B cell (primary cell): ENCODE results near the gene FADS2. TPM values are rescaled to one million over a fixed set of nuclear protein-coding genes. Genes with fewer than 3 reads are reported as not detected.

Source experiments
- ATAC-seq: fragments of 200-7000 bp; cut with Tn5 transposase; one replicate; pipeline ENCODE4 v1.10.0; 2021; ENCODE audit warnings: low read depth, mild to moderate bottlenecking, moderate number of reproducible peaks, moderate library complexity
- CTCF ChIA-PET: fragments of 350-600 bp; sonication (Branson Sonifier 250); formaldehyde crosslinking; loops from one replicate; lab custom pipeline; 2021; ENCODE audit warnings: antibody characterized with exemption, inconsistent platforms; lab: Charles Lee
- POLR2A ChIA-PET: fragments of 350-600 bp; sonication (Branson Sonifier 250); formaldehyde crosslinking; loops from one replicate; lab custom pipeline; 2021; ENCODE audit warnings: antibody characterized with exemption; lab: Charles Lee
- DNase-seq: peaks from one replicate; pipeline ENCODE4 v3.0.0; 2013
- H2AFZ ChIP-seq: 2 replicates; pipeline ENCODE4 v1.6.1; 2012; ENCODE audit warnings: mild to moderate bottlenecking, low read depth, low read length; ENCODE audit not compliant: insufficient read depth, poor library complexity, severe bottlenecking
- H3K27ac ChIP-seq, 2 donors: 1 replicate in 1 of 2; 2 replicates in 1 of 2; pipeline ENCODE4 v1.5.1; 2012 to 2013; ENCODE audit warnings: low read length in 2 of 2, mild to moderate bottlenecking in 2 of 2, moderate library complexity in 1 of 2
- H3K27me3 ChIP-seq, 4 experiments: fragments of 200-600 bp in 1 of 4; sonication (generic) in 1 of 4; replicated peaks in 1 of 4; 1 replicate in 2 of 4; 2 replicates in 2 of 4; pipeline versions ENCODE4 v1.6.1 to v1.7.0; 2013 to 2016; ENCODE audit warnings: low read length in 3 of 4, mild to moderate bottlenecking in 2 of 4, mixed read lengths in 1 of 4, moderate library complexity in 1 of 4; ENCODE audit not compliant: insufficient read depth in 4 of 4, control insufficient read depth in 3 of 4; ENCODE audit errors: control extremely low read depth in 1 of 4
- H3K36me3 ChIP-seq, 2 experiments: replicated peaks in 1 of 2; 1 replicate in 1 of 2; 2 replicates in 1 of 2; pipeline versions ENCODE4 v1.6.1 to v1.7.1; 2013; ENCODE audit warnings: low read length in 1 of 2; ENCODE audit not compliant: insufficient read depth in 2 of 2, control insufficient read depth in 1 of 2; ENCODE audit errors: control extremely low read depth in 1 of 2, extremely low read depth in 1 of 2
- H3K4me1 ChIP-seq, 2 donors: fragments of 200-600 bp in 1 of 2; sonication (generic) in 1 of 2; 1 replicate in 1 of 2; 2 replicates in 1 of 2; pipeline versions ENCODE4 v1.5.1 to v1.6.1; 2013 to 2017; ENCODE audit warnings: low read length in 2 of 2; ENCODE audit not compliant: control insufficient read depth in 2 of 2, insufficient read depth in 2 of 2
- H3K4me2 ChIP-seq: replicated peaks from 2 replicates; pipeline ENCODE3; 2012; ENCODE audit warnings: mild to moderate bottlenecking, low read depth, low read length; ENCODE audit not compliant: poor library complexity, severe bottlenecking
- H3K4me3 ChIP-seq, 5 experiments: fragments of 200-600 bp in 1 of 5; sonication (generic) in 1 of 5; 1 replicate in 3 of 5; 2 replicates in 2 of 5; pipeline versions ENCODE4 v1.5.1 to v1.7.0; 2011 to 2016; ENCODE audit warnings: low read length in 4 of 5, mild to moderate bottlenecking in 4 of 5, low read depth in 2 of 5, control low read depth in 1 of 5, moderate library complexity in 1 of 5; ENCODE audit not compliant: insufficient read depth in 1 of 5; ENCODE audit errors: control extremely low read depth in 1 of 5, extremely low read depth in 1 of 5
- H3K79me2 ChIP-seq: fragments of 200-600 bp; sonication (generic); one replicate; pipeline ENCODE4 v1.6.0; 2016; ENCODE audit warnings: low read length; ENCODE audit not compliant: control insufficient read depth, insufficient read depth
- H3K9ac ChIP-seq: fragments of 200-600 bp; sonication (generic); 2 replicates; pipeline ENCODE4 v1.6.1; 2017; ENCODE audit warnings: mild to moderate bottlenecking, low read length, moderate library complexity
- H3K9me3 ChIP-seq, 3 donors: one replicate each; pipeline versions ENCODE4 v1.6.1 to v1.7.1; 2013; ENCODE audit warnings: low read length in 2 of 3; ENCODE audit not compliant: control insufficient read depth in 2 of 3, insufficient read depth in 1 of 3; ENCODE audit errors: control extremely low read depth in 1 of 3
- H4K20me1 ChIP-seq: 2 replicates; pipeline ENCODE4 v1.6.0; 2012; ENCODE audit warnings: mild to moderate bottlenecking, low read length; ENCODE audit not compliant: insufficient read depth, control insufficient read depth, poor library complexity, severe bottlenecking
- H3K27ac Mint-ChIP-seq: one replicate; pipeline ENCODE4 v1.8.0; 2021; ENCODE audit warnings: mixed read lengths
- H3K27me3 Mint-ChIP-seq: one replicate; pipeline ENCODE4 v1.8.0; 2021; ENCODE audit warnings: mixed read lengths
- H3K4me1 Mint-ChIP-seq: one replicate; pipeline ENCODE4 v1.8.0; 2021; ENCODE audit warnings: mixed read lengths
- H3K4me3 Mint-ChIP-seq: one replicate; pipeline ENCODE4 v1.8.0; 2021; ENCODE audit warnings: mixed read lengths
- H3K9me3 Mint-ChIP-seq: one replicate; pipeline ENCODE4 v1.8.0; 2022; ENCODE audit warnings: mixed read lengths; ENCODE audit not compliant: insufficient read depth
- EZH2 ChIP-seq: IDR thresholded peaks from 2 replicates; pipeline ENCODE4 v1.6.1; 2012; ENCODE audit warnings: borderline replicate concordance, low read depth, mild to moderate bottlenecking, moderate library complexity, low read length; ENCODE audit not compliant: insufficient read depth, poor library complexity, severe bottlenecking
- WGBS: methylation state at CpG from one replicate; pipeline ENCODE4 v1.1.5; 2013; ENCODE audit warnings: missing lambda C conversion rate; ENCODE audit not compliant: insufficient coverage; 5-methylcytosine and 5-hydroxymethylcytosine counted together
- intact Hi-C: fragments of 100-400 bp; cut with micrococcal nuclease; formaldehyde crosslinking; loops from one replicate; pipeline ENCODE4 v1.10.0; 2022
- polyA plus RNA-seq: library from polyadenylated mRNA; depleted of rRNA; stranded (reverse); fragments of >200 nt; gene quantifications from 2 replicates; pipeline ENCODE4 v1.2.3, GENCODE V29; 2012
- total RNA-seq, 2 donors: library from RNA; stranded (reverse); fragments of 120-200 nt in 1 of 2; gene quantifications; 1 replicate in 1 of 2; 2 replicates in 1 of 2; pipeline versions ENCODE4 v1.2.3 to v1.2.4, GENCODE V29; 2013 to 2022
- TF ChIP-seq, protein P1 (sequence below): fragments of 200-600 bp; IDR thresholded peaks from one replicate; pipeline ENCODE4 v1.8.0; 2022; ENCODE audit warnings: antibody characterized with exemption, mild to moderate bottlenecking

The FADS2 gene
- total and polyA plus RNA-seq, 2 donors (not counting 1 experiment from before 2014, with no cell fraction given), result 1.5 to 5.9 TPM

DNA sequence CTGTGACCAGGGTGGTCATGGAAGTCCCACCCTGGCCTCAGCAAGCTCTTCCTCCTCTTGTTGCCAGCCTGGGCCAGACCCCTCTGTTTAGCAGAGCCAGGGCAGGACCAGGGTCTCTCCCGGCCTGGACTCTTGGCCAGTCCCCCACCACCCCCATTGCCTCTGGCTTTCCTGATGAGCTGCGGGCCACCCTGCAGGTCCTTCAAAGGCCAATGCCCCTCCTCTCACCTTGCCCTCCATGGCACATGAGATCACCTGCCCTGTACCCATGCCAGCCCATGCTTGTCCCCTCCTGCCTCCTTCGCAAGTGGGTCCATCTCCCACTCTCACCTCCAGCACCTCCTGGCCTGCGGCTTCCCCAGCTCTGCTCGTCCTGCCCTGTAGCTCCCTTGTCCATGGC lies 10.4 kb downstream of the FADS2 start:
- Histone ChIP-seq H3K4me3 (no peak overlapping the region), H3K27ac (no peak overlapping the region), H3K9me3 (peaks cover 0 to 8% (median 0%) of the 10 kb centered on the region in 3 donors), H3K4me2 (no peak overlapping the region), H3K27me3 (no peaks in the 10 kb centered on the region), H2AFZ (no peak overlapping the region), H3K4me1 (peaks cover 16 to 22% of the 10 kb centered on the region in 2 donors), H3K79me2 (no peaks in the 10 kb centered on the region), H4K20me1 (no peaks in the 10 kb centered on the region), H3K36me3 (no peaks in the 10 kb centered on the region), H3K9ac (no peak overlapping the region)
- TF ChIP-seq, protein P1, sequence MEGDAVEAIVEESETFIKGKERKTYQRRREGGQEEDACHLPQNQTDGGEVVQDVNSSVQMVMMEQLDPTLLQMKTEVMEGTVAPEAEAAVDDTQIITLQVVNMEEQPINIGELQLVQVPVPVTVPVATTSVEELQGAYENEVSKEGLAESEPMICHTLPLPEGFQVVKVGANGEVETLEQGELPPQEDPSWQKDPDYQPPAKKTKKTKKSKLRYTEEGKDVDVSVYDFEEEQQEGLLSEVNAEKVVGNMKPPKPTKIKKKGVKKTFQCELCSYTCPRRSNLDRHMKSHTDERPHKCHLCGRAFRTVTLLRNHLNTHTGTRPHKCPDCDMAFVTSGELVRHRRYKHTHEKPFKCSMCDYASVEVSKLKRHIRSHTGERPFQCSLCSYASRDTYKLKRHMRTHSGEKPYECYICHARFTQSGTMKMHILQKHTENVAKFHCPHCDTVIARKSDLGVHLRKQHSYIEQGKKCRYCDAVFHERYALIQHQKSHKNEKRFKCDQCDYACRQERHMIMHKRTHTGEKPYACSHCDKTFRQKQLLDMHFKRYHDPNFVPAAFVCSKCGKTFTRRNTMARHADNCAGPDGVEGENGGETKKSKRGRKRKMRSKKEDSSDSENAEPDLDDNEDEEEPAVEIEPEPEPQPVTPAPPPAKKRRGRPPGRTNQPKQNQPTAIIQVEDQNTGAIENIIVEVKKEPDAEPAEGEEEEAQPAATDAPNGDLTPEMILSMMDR, result no peak
- TF ChIP-seq EZH2, result no peak
- ATAC-seq (no peak), DNase-seq (no peak)
- Mint-ChIP-seq H3K27me3 (no peaks in the 10 kb centered on the region), H3K9me3 (no peaks in the 10 kb centered on the region), H3K27ac (no peak overlapping the region), H3K4me1 (peaks cover 21% of the 10 kb centered on the region), H3K4me3 (no peak overlapping the region)
- CTCF ChIA-PET, result interaction anchor here (1.0 kb wide), 1 partner anchor 243 kb away, joined by 3 read pairs; no protein-coding TSS in a partner anchor
- intact Hi-C loops, result no loop called here
- 100% methylated on average over 5 of the region's 5 CpGs for whole genome bisulfite sequencing
- POLR2A ChIA-PET, result no interaction called here

DNA sequence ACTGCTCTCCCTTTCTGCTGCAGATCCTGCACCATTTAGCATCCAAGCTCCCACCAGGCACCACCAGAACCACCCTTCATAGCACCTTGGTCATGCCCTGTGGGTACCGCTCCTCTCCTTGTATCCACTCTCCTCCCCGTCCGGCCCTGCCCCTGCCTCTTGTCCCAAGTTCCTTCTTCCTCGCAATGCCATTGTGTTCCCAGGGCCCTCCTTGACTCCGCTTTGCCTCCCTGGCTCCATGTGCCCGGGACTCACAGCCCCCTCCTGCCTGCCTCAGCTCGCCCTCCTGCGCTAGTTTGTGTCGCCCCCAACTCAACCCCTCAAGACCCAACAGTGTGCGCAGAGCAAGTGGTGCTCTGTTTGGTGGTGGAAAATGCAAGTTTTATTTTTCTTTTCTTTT lies 10.8 kb downstream of the FADS2 start:
- no peaks in the 10 kb centered on the region for H3K79me2 ChIP-seq
- ATAC-seq (no peak), DNase-seq (no peak)
- H3K4me1 ChIP-seq, result peaks cover 14 to 18% of the 10 kb centered on the region in 2 donors
- ChIA-PET CTCF (interaction anchor here (1.0 kb wide), 1 partner anchor 242 kb away, joined by 3 read pairs; no protein-coding TSS in a partner anchor), POLR2A (no interaction called here)
- Mint-ChIP-seq H3K4me1 (peaks cover 17% of the 10 kb centered on the region), H3K27me3 (no peaks in the 10 kb centered on the region), H3K4me3 (no peak overlapping the region), H3K27ac (no peak overlapping the region), H3K9me3 (no peaks in the 10 kb centered on the region)
- intact Hi-C loops, result no loop called here
- H3K27ac ChIP-seq, result no peak overlapping the region
- H3K4me2 ChIP-seq, result no peak overlapping the region
- no peak overlapping the region for H2AFZ ChIP-seq
- H3K9ac ChIP-seq, result no peak overlapping the region
- 96% methylated on average over 4 of the region's 10 CpGs for WGBS
- no peaks in the 10 kb centered on the region for H3K27me3 ChIP-seq
- no peak overlapping the region for H3K4me3 ChIP-seq
- no peak for TF ChIP-seq EZH2
- TF ChIP-seq, protein P1, result no peak
- H4K20me1 ChIP-seq, result no peaks in the 10 kb centered on the region
- H3K9me3 ChIP-seq, result peaks cover 0 to 8% (median 0%) of the 10 kb centered on the region in 3 donors
- no peaks in the 10 kb centered on the region for H3K36me3 ChIP-seq
